AML-193 (cell line): Measurements from ENCODE around the gene TNNT2.

ENCODE experiments used
- DNase-seq, 2 experiments: peaks; one replicate each; lab custom pipeline; 2025; lab: John Stamatoyannopoulos, UW

TNNT2 gene

DNA sequence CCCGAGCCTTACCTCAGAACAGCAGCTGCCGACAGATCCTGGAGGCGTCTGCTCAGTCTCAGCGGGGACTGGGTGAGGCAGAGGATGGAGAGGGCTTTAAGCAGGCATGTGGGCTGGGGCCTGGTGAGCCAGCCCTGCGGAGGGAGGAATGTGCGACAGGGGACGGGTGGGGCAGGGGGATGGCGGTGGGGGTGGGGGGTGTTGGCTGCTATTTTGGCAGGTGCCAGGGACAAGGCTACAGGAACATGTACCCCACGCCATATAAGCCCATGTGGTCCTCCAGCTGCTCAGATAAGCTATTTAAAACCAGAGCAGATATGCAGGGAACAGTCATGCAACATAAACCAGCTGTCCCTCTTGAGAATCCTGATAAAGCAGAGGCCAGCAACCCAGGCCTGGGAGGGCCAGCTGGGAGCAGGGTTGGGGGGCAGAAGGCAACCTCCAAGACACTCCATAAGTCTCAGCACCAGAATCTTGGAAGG, at the start of gene TNNT2:
TSS of gene TNNT2 (minus strand) at position 70 of the 482 bp plus-strand sequence. CDS start 4,426 bp downstream, outside the sequence.
- no peak for DNase-seq

GRCh38 chr1:201426479-201427310, 49.2 kb upstream of the TNNT2 start:
- no peak for DNase-seq

DNA sequence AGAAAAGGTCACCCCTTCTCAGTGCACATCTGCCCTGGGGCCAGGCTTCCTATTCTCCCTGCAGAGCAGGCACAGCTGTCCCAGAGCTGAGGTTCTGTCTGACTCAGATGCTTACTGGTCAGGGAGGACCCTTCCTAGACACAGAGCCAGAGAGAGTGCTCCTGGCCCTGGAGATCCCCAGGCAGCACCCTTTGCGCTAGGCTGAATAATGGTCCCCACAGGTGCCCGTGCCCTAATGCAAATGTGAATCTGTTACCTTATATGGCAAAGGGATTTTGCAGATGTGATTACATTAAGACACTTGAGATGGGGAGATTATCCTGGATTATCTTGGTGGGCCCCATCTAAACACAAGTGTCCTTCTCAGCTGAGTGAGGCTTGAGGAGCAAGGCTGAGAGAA, 46.7 kb upstream of the TNNT2 start:
- no peak for DNase-seq

DNA sequence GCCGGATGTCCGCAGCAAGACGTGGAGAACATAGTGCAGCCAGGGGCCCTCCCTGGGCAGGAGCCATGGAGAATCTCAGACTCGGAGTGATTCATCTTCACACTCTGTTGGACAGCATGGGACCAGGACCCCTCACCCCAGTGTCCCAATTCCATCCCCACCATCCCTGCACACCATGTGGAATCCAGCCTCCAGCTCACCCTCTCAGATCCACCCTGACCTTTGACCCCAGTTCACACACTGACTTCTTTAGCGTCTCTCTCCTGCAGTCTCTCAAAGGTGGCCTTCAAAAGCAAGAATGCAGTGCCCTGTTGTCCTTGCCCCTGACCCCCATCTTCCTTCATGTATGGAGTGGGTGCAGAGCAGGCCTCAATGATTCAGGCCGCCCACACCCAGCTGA, 46.2 kb upstream of the TNNT2 start:
- DNase-seq, result no peak

GRCh38 chr1:201422436-201423030, 45.1 kb upstream of the TNNT2 start:
- DNase-seq, result no peak

DNA sequence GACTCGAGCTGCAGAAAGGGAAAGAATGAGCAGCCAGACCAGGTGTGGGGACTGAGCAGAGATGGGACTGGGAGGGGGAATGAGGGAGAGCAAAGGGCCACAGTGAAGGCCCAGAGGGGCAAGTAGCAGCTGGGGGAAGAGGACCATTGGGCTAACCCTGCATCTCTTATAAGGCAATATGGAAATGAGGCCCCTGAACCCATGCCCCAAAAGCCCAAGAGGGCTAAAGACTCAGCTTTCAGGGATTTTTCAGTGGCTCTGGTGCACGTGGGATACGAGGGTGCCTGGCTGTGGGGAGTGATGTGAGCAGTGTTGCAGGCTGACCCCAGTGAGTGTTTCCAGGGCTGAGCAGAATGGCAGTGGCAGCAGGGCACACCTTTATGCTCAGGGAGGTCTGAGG, 44.5 kb upstream of the TNNT2 start:
- DNase-seq, result no peak

DNA sequence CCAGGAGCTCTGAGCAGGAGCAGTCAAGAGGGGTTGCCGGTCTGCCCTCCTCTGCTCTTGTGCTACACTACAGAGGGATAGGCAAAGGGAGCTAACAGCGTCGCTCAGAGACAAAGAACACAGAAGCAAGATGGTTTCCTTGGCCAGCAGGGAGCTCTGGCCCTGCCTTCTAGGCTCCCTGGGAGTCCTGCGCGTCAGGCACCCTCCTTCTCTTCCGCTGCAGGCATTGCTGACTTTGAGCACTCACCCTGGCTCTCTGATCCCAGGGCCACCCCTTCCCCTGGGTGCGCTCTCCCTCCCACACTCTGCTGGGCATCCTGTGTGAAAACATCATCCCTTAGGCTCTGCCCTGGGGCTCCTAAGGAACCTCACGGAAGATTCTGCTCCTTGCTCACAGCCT, 43.6 kb upstream of the TNNT2 start:
- DNase-seq, result no peak

- no peak for DNase-seq
Measured at GRCh38 chr1:201420608-201421002, 43.1 kb upstream of the TNNT2 start.

GRCh38 chr1:201419746-201420607, 42.5 kb upstream of the TNNT2 start:
- DNase-seq, result no peak

GRCh38 chr1:201419256-201419655, 41.8 kb upstream of the TNNT2 start:
- DNase-seq, result no peak

GRCh38 chr1:201418461-201418860, 41.0 kb upstream of the TNNT2 start:
- DNase-seq, result no peak

DNA sequence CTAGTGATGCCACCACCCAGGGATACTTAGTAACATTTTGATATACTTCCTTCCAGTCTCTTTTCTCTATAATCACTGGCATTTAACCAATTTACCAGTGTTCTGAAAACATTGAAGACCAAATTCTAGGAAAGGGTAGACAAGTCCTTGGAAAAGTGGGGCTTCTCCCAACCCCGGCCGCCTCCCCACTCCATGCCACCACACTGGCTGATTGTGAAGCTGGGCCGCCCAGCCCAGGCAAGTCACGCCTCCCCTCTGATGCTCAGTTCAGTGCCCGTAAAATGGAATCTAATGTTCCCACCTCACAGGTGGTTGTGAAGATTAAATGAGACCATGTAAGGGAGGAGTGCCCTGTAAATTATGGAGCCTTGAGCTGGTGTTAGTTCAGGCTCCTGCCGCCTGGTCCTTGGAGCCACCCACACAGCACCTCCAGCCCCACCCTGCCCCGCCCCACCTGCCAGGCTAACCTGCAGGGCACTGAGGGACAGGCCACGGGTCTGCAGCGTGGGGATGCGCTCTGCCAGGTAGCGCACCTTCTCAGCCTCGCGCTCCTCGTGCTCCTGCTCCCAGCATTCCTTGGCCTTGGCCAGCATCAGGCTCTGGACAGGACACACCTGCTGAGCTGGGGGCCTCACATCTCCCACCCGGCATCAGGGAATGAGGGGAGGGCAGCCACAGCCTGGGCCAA, 36.7 kb upstream of the TNNT2 start:
- no peak for DNase-seq

DNA sequence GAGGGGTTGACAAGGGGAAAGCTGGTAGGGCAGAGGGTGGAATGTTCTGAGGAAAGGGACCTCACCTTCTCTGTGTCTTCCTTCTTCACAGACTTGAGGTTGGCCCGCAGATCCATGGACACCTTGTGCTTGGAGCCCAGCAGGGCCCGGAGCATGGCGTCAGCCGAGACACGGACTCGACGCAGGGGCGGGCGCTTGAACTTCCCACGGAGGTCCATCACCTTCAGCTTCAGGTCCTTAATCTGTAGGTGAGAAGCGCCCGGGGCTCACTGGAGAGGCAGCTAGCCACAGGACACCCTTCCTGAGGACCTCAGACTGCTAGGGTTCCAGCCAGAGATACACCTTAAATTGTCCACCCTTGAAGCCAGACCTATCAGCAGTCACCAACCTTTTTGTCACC, 33.8 kb upstream of the TNNT2 start:
- DNase-seq, result no peak

- DNase-seq, result no peak
Measured at GRCh38 chr1:201409440-201409839, 32.0 kb upstream of the TNNT2 start.

GRCh38 chr1:201408834-201409200, 31.3 kb upstream of the TNNT2 start:
- DNase-seq, result no peak

- DNase-seq, result peak; percentile 26 to 35
Measured at GRCh38 chr1:201408176-201408833, 30.8 kb upstream of the TNNT2 start.

GRCh38 chr1:201406831-201407406, 29.4 kb upstream of the TNNT2 start:
- no peak for DNase-seq

- no peak for DNase-seq
Measured at GRCh38 chr1:201405484-201405831, 28.0 kb upstream of the TNNT2 start.

- DNase-seq, result no peak
Measured at GRCh38 chr1:201404722-201405483, 27.4 kb upstream of the TNNT2 start.

- no peak for DNase-seq
Measured at GRCh38 chr1:201404055-201404454, 26.6 kb upstream of the TNNT2 start.
